HepG2 (cell line): ENCODE measurements around the gene GDPGP1. TPM values are rescaled to one million over a fixed set of nuclear protein-coding genes. Genes with fewer than 3 reads are reported as not detected.

ENCODE experiments used
- ATF5 ChIP-seq: sonication (generic); formaldehyde crosslinking; IDR thresholded peaks from 2 replicates; pipeline ENCODE4 v1.4.0; 2020; ENCODE audit warnings: mild to moderate bottlenecking, low read depth, missing genetic modification reagents
- CREB1 ChIP-seq, 2 experiments: fragments of 450-650 bp in 1 of 2; IDR thresholded peaks; 2 replicates each; pipeline ENCODE4 v1.6.1; 2016 to 2017; ENCODE audit warnings: control low read depth in 1 of 2, mild to moderate bottlenecking in 1 of 2, missing compliant biosample characterization in 1 of 2, missing genetic modification characterization in 1 of 2
- ETV6 ChIP-seq: sonication (generic); formaldehyde crosslinking; conservative IDR thresholded peaks from 2 replicates; pipeline ENCODE4 v1.4.0; 2020; ENCODE audit warnings: missing genetic modification reagents
- FOSL2 ChIP-seq: sonication (generic); formaldehyde crosslinking; IDR thresholded peaks from 2 replicates; pipeline ENCODE4 v1.4.0; 2020; ENCODE audit warnings: missing genetic modification reagents
- FOXK1 ChIP-seq: sonication (generic); formaldehyde crosslinking; IDR thresholded peaks from 2 replicates; pipeline ENCODE4 v1.4.0; 2020; ENCODE audit warnings: low read depth, missing genetic modification reagents, borderline replicate concordance
- FOXM1 ChIP-seq: sonication (generic); formaldehyde crosslinking; IDR thresholded peaks from 2 replicates; pipeline ENCODE4 v1.5.0; 2020; ENCODE audit warnings: missing genetic modification reagents
- GLI4 ChIP-seq: sonication (generic); formaldehyde crosslinking; IDR thresholded peaks from 2 replicates; pipeline ENCODE4 v1.5.1; 2020; ENCODE audit warnings: missing genetic modification reagents, mild to moderate bottlenecking, moderate library complexity, borderline replicate concordance
- GZF1 ChIP-seq: sonication (generic); formaldehyde crosslinking; IDR thresholded peaks from 2 replicates; pipeline ENCODE4 v1.5.1; 2020; ENCODE audit warnings: mild to moderate bottlenecking, missing genetic modification reagents
- KLF11 ChIP-seq: IDR thresholded peaks from 2 replicates; pipeline ENCODE4 v1.6.1; 2016; ENCODE audit warnings: missing compliant biosample characterization
- POLR2AphosphoS5 ChIP-seq: IDR thresholded peaks from 2 replicates; pipeline ENCODE4 v1.6.1; 2012; ENCODE audit warnings: low read depth, low read length
- RFX1 ChIP-seq: fragments of 450-650 bp; IDR thresholded peaks from 2 replicates; pipeline ENCODE4 v1.6.1; 2017
- SIX1 ChIP-seq: sonication (generic); formaldehyde crosslinking; IDR thresholded peaks from 2 replicates; pipeline ENCODE4 v1.4.0; 2020; ENCODE audit warnings: missing genetic modification reagents, borderline replicate concordance
- SNAPC2 ChIP-seq: sonication (generic); formaldehyde crosslinking; IDR thresholded peaks from 2 replicates; pipeline ENCODE4 v1.8.1; 2022; ENCODE audit warnings: mild to moderate bottlenecking, missing genetic modification reagents
- ZBTB40 ChIP-seq, 2 experiments: fragments of 450-650 bp in 1 of 2; sonication (generic) in 1 of 2; formaldehyde crosslinking in 1 of 2; IDR thresholded peaks; 2 replicates each; pipeline versions ENCODE4 v1.6.1 to v1.8.0; 2016 to 2022; ENCODE audit warnings: antibody characterized with exemption in 1 of 2, mild to moderate bottlenecking in 1 of 2, missing genetic modification reagents in 1 of 2
- ZFX ChIP-seq: sonication (generic); formaldehyde crosslinking; IDR thresholded peaks from 2 replicates; pipeline ENCODE4 v1.4.0; 2020; ENCODE audit warnings: mild to moderate bottlenecking, low read depth, missing genetic modification reagents, moderate library complexity
- ZNF12 ChIP-seq: sonication (generic); formaldehyde crosslinking; IDR thresholded peaks from 2 replicates; pipeline ENCODE4 v1.5.0; 2020; ENCODE audit warnings: missing genetic modification reagents
- ZNF180 ChIP-seq: sonication (generic); formaldehyde crosslinking; IDR thresholded peaks from 2 replicates; pipeline ENCODE4 v1.4.0; 2020; ENCODE audit warnings: low read depth, missing genetic modification reagents, borderline replicate concordance
- ZNF354B ChIP-seq: sonication (generic); formaldehyde crosslinking; IDR thresholded peaks from 2 replicates; pipeline ENCODE4 v1.8.0; 2022; ENCODE audit warnings: mild to moderate bottlenecking, missing genetic modification reagents
- ZNF430 ChIP-seq: sonication (generic); formaldehyde crosslinking; IDR thresholded peaks from 2 replicates; pipeline ENCODE4 v1.9.0; 2021; ENCODE audit warnings: mild to moderate bottlenecking, missing genetic modification reagents
- polyA plus RNA-seq, 8 experiments: library from polyadenylated mRNA; depleted of rRNA in 3 of 8; stranded (reverse) in 7 of 8; unstranded in 1 of 8; fragments of >200 nt; fragmentation: Illumina TruSeq in 4 of 8; extraction: Trizol in 4 of 8; gene quantifications; 2 replicates each; pipeline versions ENCODE4 v1.2.1 to v1.2.3, GENCODE V29; 2011 to 2016; ENCODE audit warnings: low read depth in 4 of 8, missing spikeins in 1 of 8, mixed read lengths in 1 of 8; ENCODE audit not compliant: insufficient read depth in 1 of 8
- total RNA-seq, 5 experiments: library from RNA; depleted of rRNA; stranded (reverse); fragments of >200 nt; fragmentation: Illumina TruSeq; extraction: Trizol; gene quantifications; 2 replicates each; pipeline ENCODE4 v1.2.3, GENCODE V29; 2016; ENCODE audit warnings: low read depth in 1 of 5

The GDPGP1 gene
- total and polyA plus RNA-seq, 2 of the 13 experiments (the other 11 are each of a cell fraction or from before 2014, with no cell fraction given), result 1.5 to 4.3 TPM

GRCh38 chr15:90184786-90185704 is 49.0 kb upstream of the GDPGP1 start (continued):
- TF ChIP-seq ZNF180 (CRISPR knock-in tag), result no peak
- TF ChIP-seq POLR2AphosphoS5, result peak; percentile 50; the same call in 1 of the 2 replicates
- no peak; the same call in 1 of the 2 replicates for TF ChIP-seq ZFX
- no peak for TF ChIP-seq FOSL2 (CRISPR knock-in tag)
- TF ChIP-seq CREB1 (IDR thresholded peaks at IDR 0.05), result no peak
- no peak for TF ChIP-seq CREB1 (CRISPR knock-in tag; IDR thresholded peaks at IDR 0.05)
- no peak for TF ChIP-seq ETV6 (CRISPR knock-in tag)
- TF ChIP-seq ZNF354B, result 0 out of 2 replicates have a peak, but pooled peaks have one; percentile 40
- TF ChIP-seq GZF1 (CRISPR knock-in tag), result no peak
- TF ChIP-seq FOXM1 (CRISPR knock-in tag), result no peak
- TF ChIP-seq ZNF430, result no peak
- TF ChIP-seq GLI4, result peak; percentile 73; the same call in 1 of the 2 replicates
- no peak for TF ChIP-seq ATF5 (CRISPR knock-in tag)
- TF ChIP-seq SIX1, result no peak
- TF ChIP-seq KLF11, result no peak
- no peak for TF ChIP-seq ZBTB40 (IDR thresholded peaks at IDR 0.05)
- no peak; the same call in 1 of the 2 replicates for TF ChIP-seq ZBTB40 (CRISPR knock-in tag; IDR thresholded peaks at IDR 0.05)
- 0 out of 2 replicates have a peak, but pooled peaks have one; percentile 44 for TF ChIP-seq ZNF12 (CRISPR knock-in tag)
- peak; percentile 58; the same call in 1 of the 2 replicates for TF ChIP-seq FOXK1
- no peak for TF ChIP-seq SNAPC2 (CRISPR knock-in tag)
- peak; percentile 89 for TF ChIP-seq RFX1
